BLaER1 treated with 17β-estradiol and CSF1 and Interleukin-3, amounts not matched to agents 10 nM and 100 nM (cell line): ENCODE data around the gene NACC2.

Experiments
- H3K27ac ChIP-seq, 11 experiments: shearing (Covaris generic); formaldehyde crosslinking; 2 replicates each; pipeline ENCODE4 v1.8.1; 2022
- H3K27me3 ChIP-seq, 11 experiments: shearing (Covaris generic); formaldehyde crosslinking; 2 replicates each; pipeline ENCODE4 v1.8.1; 2022
- H3K36me3 ChIP-seq, 11 experiments: shearing (Covaris generic); formaldehyde crosslinking; 2 replicates each; pipeline ENCODE4 v1.8.1; 2022
- H3K4me1 ChIP-seq, 10 experiments: shearing (Covaris generic); formaldehyde crosslinking; 2 replicates each; pipeline ENCODE4 v1.8.1; 2022
- H3K4me2 ChIP-seq, 11 experiments: shearing (Covaris generic); formaldehyde crosslinking; 2 replicates each; pipeline ENCODE4 v1.8.1; 2022
- H3K4me3 ChIP-seq, 10 experiments: shearing (Covaris generic); formaldehyde crosslinking; 2 replicates each; pipeline ENCODE4 v1.8.1; 2022
- H3K9ac ChIP-seq, 11 experiments: shearing (Covaris generic); formaldehyde crosslinking; 2 replicates each; pipeline ENCODE4 v1.8.1; 2022
- H3K9me3 ChIP-seq, 11 experiments: shearing (Covaris generic); formaldehyde crosslinking; replicated peaks in 1 of 11; 2 replicates each; pipeline ENCODE4 v1.8.1; 2022
- H4K20me1 ChIP-seq, 11 experiments: shearing (Covaris generic); formaldehyde crosslinking; 2 replicates each; pipeline ENCODE4 v1.8.1; 2022
- Cebpa-rat ChIP-seq, 11 experiments: shearing (Covaris generic); IDR thresholded peaks; 2 replicates each; pipeline ENCODE4 v1.8.1; 2022

The NACC2 gene

GRCh38 chr9:136090056-136090735, 4.9 kb downstream of the NACC2 start:
- H3K27ac ChIP-seq = peak overlapping the region; percentile 50 to 86 (median 81); a peak in 20 of 22 replicates
- H3K4me2 ChIP-seq = peak overlapping the region; percentile 41 to 98 (median 93); a peak in 21 of 22 replicates
- peaks cover 0 to 4% (median 0%) of the 10 kb centered on the region in 11 experiments; a peak in 1 of 22 replicates for H3K36me3 ChIP-seq
- H3K9ac ChIP-seq = peak overlapping the region; percentile 29 to 88 (median 60); a peak in 19 of 22 replicates
- H3K4me3 ChIP-seq = peak overlapping the region in 1 of 10 experiments; percentile 21; a peak in 1 of 20 replicates
- H3K9me3 ChIP-seq = no peaks in the 10 kb centered on the region
- peaks cover 0 to 85% (median 0%) of the 10 kb centered on the region in 11 experiments; a peak in 8 of 22 replicates for H4K20me1 ChIP-seq
- H3K4me1 ChIP-seq = peaks cover 63 to 95% (median 80%) of the 10 kb centered on the region in 10 experiments
- no peak for TF ChIP-seq Cebpa-rat (IDR thresholded peaks at IDR 0.05)
- H3K27me3 ChIP-seq = peaks cover 7 to 64% (median 52%) of the 10 kb centered on the region in 11 experiments

DNA sequence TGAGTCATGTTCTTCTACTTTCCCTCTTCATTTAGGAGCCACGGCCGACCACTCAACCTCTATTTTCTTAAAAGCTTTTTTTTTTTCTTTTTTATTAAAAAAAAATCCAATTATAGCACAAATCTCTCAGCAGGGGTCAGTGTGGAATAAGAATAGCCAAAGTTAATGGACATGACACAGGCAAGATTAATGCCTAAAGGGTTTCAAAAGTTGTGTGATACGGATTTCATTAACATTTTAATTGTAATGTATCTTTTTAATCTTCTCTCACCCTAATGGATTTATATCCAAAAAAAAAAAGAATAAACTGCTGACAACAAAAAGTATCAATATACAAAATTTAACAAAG, 5.4 kb downstream of the NACC2 start:
- Histone ChIP-seq H3K27ac (peak overlapping the region; percentile 50 to 86 (median 81); a peak in 21 of 22 replicates), H3K9ac (peak overlapping the region; percentile 60 to 88 (median 75)), H4K20me1 (peaks cover 0 to 90% (median 0%) of the 10 kb centered on the region in 11 experiments; a peak in 8 of 22 replicates), H3K4me2 (peak overlapping the region; percentile 87 to 98 (median 93)), H3K27me3 (peaks cover 7 to 59% (median 47%) of the 10 kb centered on the region in 11 experiments), H3K4me3 (peak overlapping the region in 2 of 10 experiments; percentile 26 to 43; a peak in 2 of 20 replicates), H3K4me1 (peaks cover 68 to 100% (median 85%) of the 10 kb centered on the region in 10 experiments), H3K9me3 (no peaks in the 10 kb centered on the region), H3K36me3 (peaks cover 0 to 4% (median 0%) of the 10 kb centered on the region in 11 experiments; a peak in 1 of 22 replicates)
- TF ChIP-seq Cebpa-rat (IDR thresholded peaks at IDR 0.05) = no peak

DNA sequence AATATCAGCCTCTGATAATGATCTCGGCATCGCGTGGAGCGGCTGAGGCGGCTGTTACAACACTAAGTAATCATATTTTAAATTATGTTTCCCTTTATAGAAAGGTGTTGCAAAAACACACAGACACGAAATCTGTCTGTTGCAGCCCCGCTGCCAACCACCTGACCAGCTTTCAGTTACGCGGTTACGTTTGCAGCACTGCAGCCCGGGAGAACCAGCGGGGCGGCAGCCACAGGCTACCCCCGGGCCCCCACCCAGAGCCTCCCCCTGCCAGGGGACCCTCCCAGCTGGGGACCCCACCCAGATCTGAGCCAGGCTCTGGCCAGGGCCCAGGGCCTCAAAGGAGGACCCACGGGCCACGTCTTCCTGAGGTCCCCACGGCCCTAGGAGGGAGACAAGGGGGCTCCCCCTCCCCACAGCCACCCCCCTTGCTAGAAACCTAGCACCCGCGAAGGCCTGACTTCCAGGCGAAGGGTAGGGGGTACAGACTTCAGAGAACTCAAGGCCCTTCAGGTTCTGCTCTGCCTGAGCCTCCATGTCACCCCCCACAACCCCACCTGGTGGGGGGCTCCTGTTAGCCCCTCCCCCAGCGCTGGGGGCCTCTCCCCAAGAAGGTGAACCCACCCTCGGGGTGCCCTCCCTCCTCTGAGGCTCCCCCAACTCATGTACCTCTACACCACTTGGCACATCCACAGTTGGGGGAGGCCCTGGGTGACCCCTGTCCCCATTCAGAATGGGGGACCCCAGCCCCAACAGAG, 6.0 kb downstream of the NACC2 start:
- peak overlapping the region in 6 of 10 experiments; percentile 1 to 43 (median 26); a peak in 7 of 20 replicates for H3K4me3 ChIP-seq
- H3K9ac ChIP-seq = peak overlapping the region; percentile 60 to 88 (median 75)
- peak overlapping the region; percentile 50 to 86 (median 81); a peak in 21 of 22 replicates for H3K27ac ChIP-seq
- peaks cover 2 to 53% (median 41%) of the 10 kb centered on the region in 11 experiments; a peak in 21 of 22 replicates for H3K27me3 ChIP-seq
- H3K4me1 ChIP-seq = peaks cover 68 to 100% (median 86%) of the 10 kb centered on the region in 10 experiments
- no peaks in the 10 kb centered on the region for H3K9me3 ChIP-seq
- TF ChIP-seq Cebpa-rat (IDR thresholded peaks at IDR 0.05) = peak in 9 of 11 experiments; percentile 63 to 96 (median 82); a peak in 17 of 22 replicates
- H3K36me3 ChIP-seq = peaks cover 0 to 6% (median 0%) of the 10 kb centered on the region in 11 experiments; a peak in 2 of 22 replicates
- peak overlapping the region; percentile 87 to 98 (median 93) for H3K4me2 ChIP-seq
- H4K20me1 ChIP-seq = peaks cover 0 to 96% (median 0%) of the 10 kb centered on the region in 11 experiments; a peak in 8 of 22 replicates

DNA sequence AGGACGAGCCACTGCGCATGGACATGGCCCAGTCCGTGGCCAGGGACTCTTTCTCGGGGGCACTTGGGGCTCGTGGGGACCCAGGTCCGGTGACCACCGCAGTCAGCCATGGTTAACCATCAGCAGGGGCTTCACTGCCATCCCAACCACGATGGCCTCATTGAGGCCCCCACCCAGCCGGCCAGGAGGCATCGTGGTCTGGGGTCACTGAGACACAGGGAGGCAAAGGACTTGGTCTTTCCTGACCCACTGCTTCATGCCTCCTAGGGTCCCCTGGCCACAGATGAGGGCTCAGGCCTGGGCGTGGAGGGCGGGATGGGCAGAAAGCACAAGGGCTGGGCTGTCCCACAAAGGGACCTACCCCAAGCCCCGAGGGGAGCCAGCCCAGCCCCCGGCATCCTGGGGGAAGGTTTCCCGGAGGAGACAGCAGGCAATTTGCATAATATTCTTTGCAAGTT, 6.6 kb downstream of the NACC2 start:
- Histone ChIP-seq H3K4me3 (peak overlapping the region in 4 of 10 experiments; percentile 1 to 43 (median 20); a peak in 4 of 20 replicates), H3K4me2 (peak overlapping the region; percentile 87 to 98 (median 93)), H4K20me1 (peaks cover 0 to 98% (median 0%) of the 10 kb centered on the region in 11 experiments; a peak in 6 of 22 replicates), H3K9ac (peak overlapping the region; percentile 60 to 88 (median 75); a peak in 21 of 22 replicates), H3K36me3 (peaks cover 0 to 12% (median 0%) of the 10 kb centered on the region in 11 experiments; a peak in 3 of 22 replicates), H3K9me3 (no peaks in the 10 kb centered on the region), H3K27ac (peak overlapping the region in 10 of 11 experiments; percentile 20 to 86 (median 82); a peak in 20 of 22 replicates), H3K27me3 (peaks cover 2 to 47% (median 35%) of the 10 kb centered on the region in 11 experiments; a peak in 20 of 22 replicates), H3K4me1 (peaks cover 66 to 100% (median 88%) of the 10 kb centered on the region in 10 experiments)
- no peak for TF ChIP-seq Cebpa-rat (IDR thresholded peaks at IDR 0.05)

GRCh38 chr9:136087741-136088480, 7.2 kb downstream of the NACC2 start:
- Histone ChIP-seq H3K4me1 (peaks cover 66 to 100% (median 89%) of the 10 kb centered on the region in 10 experiments), H3K27me3 (peaks cover 2 to 41% (median 29%) of the 10 kb centered on the region in 11 experiments; a peak in 20 of 22 replicates), H3K4me2 (peak overlapping the region; percentile 87 to 98 (median 93)), H3K36me3 (peaks cover 0 to 18% (median 0%) of the 10 kb centered on the region in 11 experiments; a peak in 3 of 22 replicates), H3K9ac (peak overlapping the region; percentile 60 to 88 (median 75); a peak in 21 of 22 replicates), H4K20me1 (peaks cover 0 to 98% (median 0%) of the 10 kb centered on the region in 11 experiments; a peak in 5 of 22 replicates), H3K9me3 (no peaks in the 10 kb centered on the region), H3K4me3 (peak overlapping the region in 1 of 10 experiments; percentile 18; a peak in 1 of 20 replicates), H3K27ac (peak overlapping the region in 10 of 11 experiments; percentile 20 to 86 (median 82); a peak in 20 of 22 replicates)
- TF ChIP-seq Cebpa-rat (IDR thresholded peaks at IDR 0.05) = no peak

DNA sequence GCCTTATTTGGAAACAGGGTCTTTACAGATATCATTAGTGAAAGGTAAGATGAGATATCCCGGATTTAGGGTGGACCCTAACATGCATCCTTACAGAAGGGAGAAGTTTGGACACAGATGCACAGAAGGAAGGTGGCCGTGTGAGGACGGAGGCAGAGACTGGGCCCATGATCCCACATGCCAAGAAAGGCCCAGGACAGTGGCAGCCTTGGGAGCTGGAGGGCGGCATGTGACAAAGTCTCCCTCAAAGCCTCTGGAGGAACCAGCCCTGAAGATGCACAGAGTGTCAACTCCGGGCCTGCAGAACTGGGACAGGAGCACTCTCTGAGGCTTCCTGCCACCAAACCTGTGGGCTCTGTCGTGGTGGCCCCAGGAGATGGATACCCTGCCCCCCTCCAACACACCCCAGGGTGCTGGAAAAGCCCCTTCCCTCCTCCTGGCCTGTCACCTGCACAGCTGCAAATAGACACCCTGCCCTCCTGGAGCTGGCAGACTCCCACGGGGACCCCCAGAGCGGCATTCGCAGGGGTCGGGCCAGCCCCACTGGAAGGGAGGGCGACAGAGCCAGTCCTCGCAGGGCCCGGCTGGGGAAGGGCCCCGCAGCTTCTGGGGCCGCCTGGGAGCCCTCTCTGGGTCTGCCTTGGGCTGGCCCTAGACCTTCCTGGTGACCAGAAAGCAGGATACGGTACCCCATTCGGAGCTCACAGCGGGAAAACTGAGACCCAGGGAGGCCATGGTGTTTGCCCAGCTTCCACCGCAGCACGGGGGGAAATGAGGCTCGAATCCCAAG, 7.9 kb downstream of the NACC2 start:
- H3K9me3 ChIP-seq = no peaks in the 10 kb centered on the region
- peaks cover 0 to 33% (median 21%) of the 10 kb centered on the region in 11 experiments; a peak in 18 of 22 replicates for H3K27me3 ChIP-seq
- H3K4me2 ChIP-seq = peak overlapping the region; percentile 87 to 98 (median 93)
- peak overlapping the region in 1 of 10 experiments; percentile 0; a peak in 1 of 20 replicates for H3K4me3 ChIP-seq
- H4K20me1 ChIP-seq = peaks cover 0 to 98% (median 0%) of the 10 kb centered on the region in 11 experiments; a peak in 5 of 22 replicates
- H3K4me1 ChIP-seq = peaks cover 66 to 100% (median 93%) of the 10 kb centered on the region in 10 experiments
- H3K27ac ChIP-seq = peak overlapping the region in 10 of 11 experiments; percentile 20 to 86 (median 82); a peak in 19 of 22 replicates
- TF ChIP-seq Cebpa-rat (IDR thresholded peaks at IDR 0.05) = no peak
- peaks cover 0 to 20% (median 0%) of the 10 kb centered on the region in 11 experiments; a peak in 3 of 22 replicates for H3K36me3 ChIP-seq
- H3K9ac ChIP-seq = peak overlapping the region; percentile 60 to 88 (median 75); a peak in 19 of 22 replicates
